GM19452 (cell line): Measurements from ENCODE around the gene RAB6B.

ENCODE experiments used
- ATAC-seq: cut with Tn5 transposase; IDR thresholded peaks from one replicate; pipeline ENCODE4 v1.9.1; 2021; ENCODE audit not compliant: unreplicated experiment

Gene RAB6B

GRCh38 chr3:133895208-133896001, at the start of gene RAB6B:
Gene RAB6B (minus strand): TSS chr3:133895882. CDS start chr3:133895466, 416 bp downstream.
- no peak for ATAC-seq

GRCh38 chr3:133944641-133945380, 49.1 kb upstream of the RAB6B start:
- no peak for ATAC-seq

- no peak for ATAC-seq
These were observed 48.5 kb upstream of the RAB6B start for GRCh38 chr3:133944181-133944580.

GRCh38 chr3:133943639-133944141, 48.0 kb upstream of the RAB6B start:
- ATAC-seq, result no peak

GRCh38 chr3:133943031-133943535, 47.4 kb upstream of the RAB6B start:
- ATAC-seq, result no peak

GRCh38 chr3:133941415-133941821, 45.7 kb upstream of the RAB6B start:
- ATAC-seq, result no peak

- ATAC-seq, result no peak
These were observed 44.9 kb upstream of the RAB6B start for GRCh38 chr3:133940536-133940935.

- ATAC-seq, result no peak
These were observed 43.8 kb upstream of the RAB6B start for GRCh38 chr3:133939463-133939835.

- no peak for ATAC-seq
These were observed 43.2 kb upstream of the RAB6B start for GRCh38 chr3:133938770-133939462.

- no peak for ATAC-seq
These were observed 42.3 kb upstream of the RAB6B start for GRCh38 chr3:133937756-133938601.

GRCh38 chr3:133937061-133937686, 41.5 kb upstream of the RAB6B start:
- no peak for ATAC-seq

- ATAC-seq, result no peak
These were observed 40.4 kb upstream of the RAB6B start for GRCh38 chr3:133935843-133936769.

GRCh38 chr3:133934996-133935842, 39.5 kb upstream of the RAB6B start:
- ATAC-seq, result no peak

GRCh38 chr3:133934073-133934970, 38.6 kb upstream of the RAB6B start:
- no peak for ATAC-seq

- no peak for ATAC-seq
These were observed 37.7 kb upstream of the RAB6B start for GRCh38 chr3:133933097-133934024.

- ATAC-seq, result no peak
These were observed 36.3 kb upstream of the RAB6B start for GRCh38 chr3:133932009-133932408.
